IMR-90 (cell line): ENCODE results near the gene EIF4EBP2. TPM values are rescaled to one million over a fixed set of nuclear protein-coding genes. Genes with fewer than 3 reads are reported as not detected.

Experiments used
- ATAC-seq: fragments of 200-7000 bp; cut with Tn5 transposase; 2 replicates; pipeline ENCODE4 v1.9.1; 2020; ENCODE audit warnings: low read depth, mild to moderate bottlenecking, moderate library complexity
- BruUV-seq: library from RNA; stranded (reverse); fragments of 400-500 nt; replicated peaks from 2 replicates; lab custom pipeline; 2021; lab: Mats Ljungman, UMichigan
- CTCF ChIA-PET: fragments of 300-600 bp; formaldehyde crosslinking; extraction: SDS; loops from one replicate; lab custom pipeline; 2021; ENCODE audit warnings: antibody characterized with exemption; lab: Yijun Ruan, JAX
- POLR2A ChIA-PET: fragments of 300-600 bp; sonication (Branson Sonifier 250); formaldehyde crosslinking; loops from one replicate; lab custom pipeline; 2022; ENCODE audit warnings: antibody characterized with exemption; ENCODE audit not compliant: unreplicated experiment; lab: Charles Lee
- DNase-seq: peaks from one replicate; pipeline ENCODE4 v3.0.0; 2013
- H2AFZ ChIP-seq: replicated peaks from 2 replicates; pipeline ENCODE3; 2013; ENCODE audit warnings: low read length, mild to moderate bottlenecking; ENCODE audit not compliant: poor library complexity
- H2AK5ac ChIP-seq: 2 replicates; pipeline ENCODE4 v1.6.1; 2013; ENCODE audit warnings: low read depth, low read length, inconsistent platforms
- H2AK9ac ChIP-seq: replicated peaks from 2 replicates; pipeline ENCODE3; 2013; ENCODE audit warnings: mild to moderate bottlenecking, low read depth, low read length, moderate library complexity; ENCODE audit not compliant: poor library complexity
- H2BK120ac ChIP-seq: 2 replicates; pipeline ENCODE4 v1.6.1; 2013; ENCODE audit warnings: low read depth, low read length, inconsistent platforms
- H2BK15ac ChIP-seq: 3 replicates; pipeline ENCODE4 v1.6.1; 2013; ENCODE audit warnings: low read depth, low read length, inconsistent platforms
- H2BK20ac ChIP-seq: 2 replicates; pipeline ENCODE4 v1.6.1; 2013; ENCODE audit warnings: low read depth, mild to moderate bottlenecking, inconsistent platforms, low read length, moderate library complexity
- H2BK5ac ChIP-seq: 2 replicates; pipeline ENCODE4 v1.6.1; 2013; ENCODE audit warnings: mild to moderate bottlenecking, low read depth, low read length, inconsistent platforms; ENCODE audit not compliant: poor library complexity, severe bottlenecking
- H3K14ac ChIP-seq: replicated peaks from 2 replicates; pipeline ENCODE4 v1.6.1; 2013; ENCODE audit warnings: low read depth, low read length, inconsistent platforms
- H3K18ac ChIP-seq: 2 replicates; pipeline ENCODE4 v1.6.1; 2013; ENCODE audit warnings: low read depth, low read length, control low read depth
- H3K23ac ChIP-seq: 2 replicates; pipeline ENCODE4 v1.6.1; 2013; ENCODE audit warnings: low read depth, low read length, inconsistent platforms
- H3K27ac ChIP-seq: 2 replicates; pipeline ENCODE4 v1.5.1; 2013; ENCODE audit warnings: mild to moderate bottlenecking, control low read depth, low read length; ENCODE audit not compliant: insufficient read depth
- H3K27me3 ChIP-seq: 2 replicates; pipeline ENCODE4 v1.6.1; 2013; ENCODE audit warnings: low read length; ENCODE audit not compliant: control insufficient read depth, insufficient read depth
- H3K36me3 ChIP-seq: 2 replicates; pipeline ENCODE4 v1.6.1; 2013; ENCODE audit warnings: low read length, mixed read lengths; ENCODE audit not compliant: control insufficient read depth, insufficient read depth
- H3K4ac ChIP-seq: 2 replicates; pipeline ENCODE4 v1.6.1; 2013; ENCODE audit warnings: low read depth, low read length, inconsistent platforms
- H3K4me1 ChIP-seq: 2 replicates; pipeline ENCODE4 v1.6.1; 2013; ENCODE audit warnings: low read length, mixed read lengths; ENCODE audit not compliant: control insufficient read depth, insufficient read depth
- H3K4me2 ChIP-seq: 2 replicates; pipeline ENCODE4 v1.6.1; 2013; ENCODE audit warnings: low read depth, mild to moderate bottlenecking, control low read depth, low read length, moderate library complexity
- H3K4me3 ChIP-seq: 2 replicates; pipeline ENCODE4 v1.5.1; 2013; ENCODE audit warnings: low read depth, mild to moderate bottlenecking, control low read depth, low read length, moderate library complexity; ENCODE audit not compliant: insufficient read depth
- H3K56ac ChIP-seq: 2 replicates; pipeline ENCODE4 v1.6.1; 2013; ENCODE audit warnings: low read length, inconsistent platforms; ENCODE audit not compliant: insufficient read depth; ENCODE audit errors: extremely low read depth
- H3K79me1 ChIP-seq, 2 experiments: 2 replicates each; pipeline ENCODE4 v1.6.1; 2013; ENCODE audit warnings: low read length in 2 of 2, inconsistent platforms in 1 of 2, low read depth in 1 of 2
- H3K9ac ChIP-seq: 2 replicates; pipeline ENCODE4 v1.6.1; 2013; ENCODE audit warnings: low read depth, low read length, control low read depth
- H3K9me1 ChIP-seq: 2 replicates; pipeline ENCODE4 v1.6.1; 2013; ENCODE audit warnings: low read length, inconsistent platforms; ENCODE audit not compliant: insufficient read depth
- H3K9me3 ChIP-seq: 2 replicates; pipeline ENCODE4 v1.6.1; 2013; ENCODE audit warnings: low read length; ENCODE audit not compliant: control insufficient read depth, insufficient read depth
- H4K20me1 ChIP-seq: 2 replicates; pipeline ENCODE4 v1.6.1; 2013; ENCODE audit warnings: low read length, inconsistent platforms; ENCODE audit not compliant: insufficient read depth
- H4K5ac ChIP-seq: 2 replicates; pipeline ENCODE4 v1.6.1; 2013; ENCODE audit warnings: mild to moderate bottlenecking, low read depth, low read length, control low read depth
- H4K8ac ChIP-seq, 2 experiments: 2 replicates each; pipeline ENCODE4 v1.6.1; 2013; ENCODE audit warnings: low read depth in 2 of 2, low read length in 2 of 2, control low read depth in 1 of 2, inconsistent platforms in 1 of 2
- H4K91ac ChIP-seq: 2 replicates; pipeline ENCODE4 v1.6.1; 2013; ENCODE audit warnings: low read depth, low read length, inconsistent platforms; ENCODE audit not compliant: insufficient read depth
- BHLHE40 ChIP-seq: fragments of 150-350 bp; IDR thresholded peaks from 2 replicates; pipeline ENCODE4 v1.6.1; 2016; ENCODE audit warnings: mild to moderate bottlenecking, low read depth, low read length
- CEBPB ChIP-seq: IDR thresholded peaks from 2 replicates; pipeline ENCODE4 v1.6.1; 2012; ENCODE audit warnings: low read depth, low read length, improper control_type of control experiment
- CTCF ChIP-seq: conservative IDR thresholded peaks from 2 replicates; pipeline ENCODE4 v1.5.1; 2012; ENCODE audit warnings: mild to moderate bottlenecking, low read depth, low read length, improper control_type of control experiment
- ELK1 ChIP-seq: fragments of 150-350 bp; IDR thresholded peaks from 2 replicates; pipeline ENCODE4 v1.6.1; 2016; ENCODE audit warnings: low read depth, mild to moderate bottlenecking, low read length, moderate library complexity, borderline replicate concordance
- MXI1 ChIP-seq: IDR thresholded peaks from 2 replicates; pipeline ENCODE4 v1.6.1; 2012; ENCODE audit warnings: low read depth, mild to moderate bottlenecking, low read length, moderate library complexity, borderline replicate concordance
- NFE2L2 ChIP-seq: fragments of 150-350 bp; IDR thresholded peaks from 2 replicates; pipeline ENCODE4 v1.6.1; 2016; ENCODE audit warnings: low read depth, mild to moderate bottlenecking, low read length
- RAD21 ChIP-seq: IDR thresholded peaks from 2 replicates; pipeline ENCODE4 v1.6.1; 2012; ENCODE audit warnings: low read length, improper control_type of control experiment
- RCOR1 ChIP-seq: IDR thresholded peaks from 2 replicates; pipeline ENCODE4 v1.6.1; 2012; ENCODE audit warnings: mild to moderate bottlenecking, low read length, improper control_type of control experiment; ENCODE audit not compliant: insufficient replicate concordance
- RFX5 ChIP-seq: IDR thresholded peaks from 2 replicates; pipeline ENCODE4 v1.8.0; 2012; ENCODE audit warnings: low read depth, mild to moderate bottlenecking, low read length, moderate library complexity
- SMC3 ChIP-seq: fragments of 150-350 bp; IDR thresholded peaks from 2 replicates; pipeline ENCODE4 v1.6.1; 2016; ENCODE audit warnings: low read depth, mild to moderate bottlenecking, antibody characterized with exemption, low read length, moderate library complexity
- WGBS, 2 experiments: methylation state at CpG; one replicate each; pipeline versions ENCODE4 v1.1.5 to v1.1.7; 2013; ENCODE audit warnings: missing lambda C conversion rate in 2 of 2; ENCODE audit not compliant: insufficient read length in 1 of 2; ENCODE audit errors: extremely low coverage in 2 of 2; 5-methylcytosine and 5-hydroxymethylcytosine counted together
- dilution Hi-C: fragments of 300-500 bp; cut with HindIII; formaldehyde crosslinking; loops from one replicate; pipeline ENCODE4 v1.14.3; 2018; ENCODE audit warnings: low sequenced_read_pairs; ENCODE audit not compliant: unreplicated experiment
- in situ Hi-C: fragments of 300-500 bp; cut with MboI; formaldehyde crosslinking; loops from 3 replicates; pipeline ENCODE4 v1.14.3; 2019; ENCODE audit warnings: low sequenced_read_pairs, inconsistent platforms, mixed read lengths
- intact Hi-C: fragments of 100-400 bp; cut with micrococcal nuclease; formaldehyde crosslinking; loops from 2 replicates; pipeline ENCODE4 v1.10.0; 2022
- polyA plus RNA-seq, 3 experiments: library from polyadenylated mRNA; depleted of rRNA; stranded (reverse); fragments of >200 nt; gene quantifications; 2 replicates each; pipeline ENCODE4 v1.2.3, GENCODE V29; 2012; ENCODE audit warnings: low replicate concordance in 1 of 3
- total RNA-seq: library from RNA; depleted of rRNA; stranded (reverse); fragments of >200 nt; gene quantifications from 2 replicates; pipeline ENCODE4 v1.2.3, GENCODE V29; 2012
- TF ChIP-seq, protein P1 (sequence below): fragments of 150-350 bp; IDR thresholded peaks from 2 replicates; pipeline ENCODE4 v1.6.1; 2017; ENCODE audit warnings: mild to moderate bottlenecking, antibody characterized with exemption, low read length, low read depth

Gene EIF4EBP2
- total and polyA plus RNA-seq, 2 of the 4 experiments (the other 2 are of a cell fraction), result 13.7 to 15.6 TPM

GRCh38 chr10:70445718-70446657, 42.0 kb downstream of the EIF4EBP2 start:
- Histone ChIP-seq H3K27me3 (peaks cover 41% of the 10 kb centered on the region), H3K56ac (no peak overlapping the region), H3K4me2 (no peak overlapping the region), H3K27ac (no peak overlapping the region), H2BK20ac (no peak overlapping the region), H3K4me1 (peaks cover 4% of the 10 kb centered on the region; the same call in 1 of the 2 replicates), H3K79me1 (no peaks in the 10 kb centered on the region), H4K91ac (no peak overlapping the region), H2BK120ac (no peak overlapping the region), H3K9me3 (no peaks in the 10 kb centered on the region), H3K36me3 (no peaks in the 10 kb centered on the region), H2AFZ (no peak overlapping the region), H4K5ac (no peak overlapping the region), H3K9me1 (0 out of 2 replicates have a peak, but pooled peaks cover 4% of the 10 kb centered on the region), H3K23ac (no peak overlapping the region), H3K18ac (no peak overlapping the region), H3K4me3 (no peak overlapping the region), H4K20me1 (peaks cover 11% of the 10 kb centered on the region; the same call in 1 of the 2 replicates), H3K14ac (no peak overlapping the region), H2AK5ac (no peak overlapping the region), H2AK9ac (no peak overlapping the region), H3K4ac (no peak overlapping the region), H2BK5ac (no peak overlapping the region), H3K9ac (no peak overlapping the region), H2BK15ac (no peak overlapping the region), H4K8ac (no peak overlapping the region)
- CTCF ChIA-PET, result interaction anchor here (0.6 kb wide), 1 partner anchor 390 kb away, joined by 9 read pairs; no protein-coding TSS in a partner anchor
- no peak for TF ChIP-seq ELK1
- TF ChIP-seq RFX5, result no peak
- no peak for TF ChIP-seq CEBPB
- TF ChIP-seq RAD21, result no peak
- TF ChIP-seq NFE2L2, result no peak
- TF ChIP-seq RCOR1, result no peak
- no peak for TF ChIP-seq MXI1
- TF ChIP-seq, protein P1, sequence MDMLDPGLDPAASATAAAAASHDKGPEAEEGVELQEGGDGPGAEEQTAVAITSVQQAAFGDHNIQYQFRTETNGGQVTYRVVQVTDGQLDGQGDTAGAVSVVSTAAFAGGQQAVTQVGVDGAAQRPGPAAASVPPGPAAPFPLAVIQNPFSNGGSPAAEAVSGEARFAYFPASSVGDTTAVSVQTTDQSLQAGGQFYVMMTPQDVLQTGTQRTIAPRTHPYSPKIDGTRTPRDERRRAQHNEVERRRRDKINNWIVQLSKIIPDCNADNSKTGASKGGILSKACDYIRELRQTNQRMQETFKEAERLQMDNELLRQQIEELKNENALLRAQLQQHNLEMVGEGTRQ, result no peak
- TF ChIP-seq CTCF, result no peak
- TF ChIP-seq SMC3, result no peak
- no peak for TF ChIP-seq BHLHE40
- WGBS, 2 experiments, result 8% methylated on average over 2 of the region's 8 CpGs; no CpG with 5 or more reads in 1 of the 2 experiments
- no TSS peak for BruUV-seq
- in situ Hi-C loops (no loop called here), intact Hi-C loops (no loop called here), dilution Hi-C loops (no loop called here)
- ATAC-seq, result peak; percentile 77
- DNase-seq, result peak; percentile 91
- POLR2A ChIA-PET, result interaction anchor here (0.6 kb wide), 1 partner anchor 102 kb away, joined by 5 read pairs; no protein-coding TSS in a partner anchor
